HCT116 (cell line): ENCODE measurements around the gene RAP1B. TPM values are rescaled to one million over a fixed set of nuclear protein-coding genes. Genes with fewer than 3 reads are reported as not detected.

Experiments used
- ATAC-seq: fragments of 200-7000 bp; cut with Tn5 transposase; 2 replicates; pipeline ENCODE4 v1.9.1; 2020; ENCODE audit warnings: mild to moderate bottlenecking, moderate library complexity
- BruUV-seq: library from RNA; stranded (reverse); fragments of 400-500 nt; replicated peaks from 2 replicates; lab custom pipeline; 2021; lab: Mats Ljungman, UMichigan
- CTCF ChIA-PET: fragments of 300-600 bp; sonication (Branson Sonifier 250); formaldehyde crosslinking; loops from one replicate; lab custom pipeline; 2021; ENCODE audit warnings: antibody characterized with exemption; lab: Charles Lee
- POLR2A ChIA-PET: fragments of 300-600, 350-600 bp; sonication (Branson Sonifier 250); formaldehyde crosslinking; loops from one replicate; lab custom pipeline; 2021; ENCODE audit warnings: antibody characterized with exemption; lab: Charles Lee
- RAD21 ChIA-PET, 2 experiments: fragments of 300-600 bp; sonication (Branson Sonifier 250); formaldehyde crosslinking; loops; one replicate each; lab custom pipeline; 2023; ENCODE audit warnings: low total read pairs in 2 of 2; ENCODE audit not compliant: uncharacterized antibody in 2 of 2, unreplicated experiment in 2 of 2, low non-redundant PET in 1 of 2; lab: Charles Lee
- DNase-seq: peaks from one replicate; pipeline ENCODE4 v3.0.0-alpha.2; 2010; ENCODE audit warnings: low read depth, low spot score
- H2AFZ ChIP-seq: fragments of 200-600 bp; shearing (Covaris generic), sonication (generic); 2 replicates; pipeline ENCODE4 v1.6.1; 2017; ENCODE audit warnings: low read depth, mixed run types, mixed read lengths, antibody characterized with exemption, low read length; ENCODE audit not compliant: poor library complexity, severe bottlenecking
- H3K27ac ChIP-seq: 2 replicates; pipeline ENCODE4 v1.5.1; 2012; ENCODE audit warnings: low read depth, low read length
- H3K27me3 ChIP-seq: fragments of 200-600 bp; sonication (generic); 2 replicates; pipeline ENCODE4 v1.6.1; 2016; ENCODE audit warnings: mixed run types, low read length, mixed read lengths; ENCODE audit not compliant: insufficient read depth
- H3K36me3 ChIP-seq, 2 experiments: fragments of 200-500 bp in 1 of 2; fragments of 200-600 bp in 1 of 2; sonication (Bioruptor generic) in 1 of 2; sonication (generic) in 1 of 2; 2 replicates each; pipeline versions ENCODE4 v1.5.1 to v1.6.1; 2014 to 2016; ENCODE audit warnings: low read length in 2 of 2, inconsistent platforms in 1 of 2, mixed read lengths in 1 of 2, mixed run types in 1 of 2; ENCODE audit not compliant: insufficient read depth in 2 of 2, control insufficient read depth in 1 of 2
- H3K4me1 ChIP-seq, 2 experiments: fragments of 200-600 bp in 1 of 2; sonication (generic) in 1 of 2; 2 replicates each; pipeline versions ENCODE4 v1.5.1 to v1.6.1; 2012 to 2017; ENCODE audit warnings: low read length in 2 of 2, inconsistent platforms in 1 of 2, mild to moderate bottlenecking in 1 of 2, mixed read lengths in 1 of 2, mixed run types in 1 of 2, moderate library complexity in 1 of 2; ENCODE audit not compliant: insufficient read depth in 2 of 2, control insufficient read depth in 1 of 2
- H3K4me2 ChIP-seq: fragments of 200-600 bp; sonication (generic); 2 replicates; pipeline ENCODE4 v1.6.1; 2017; ENCODE audit warnings: mixed run types, low read length, mixed read lengths
- H3K4me3 ChIP-seq, 2 experiments: fragments of 200-600 bp in 1 of 2; sonication (generic) in 1 of 2; replicated peaks in 1 of 2; 2 replicates each; pipeline ENCODE4 v1.5.1; 2011 to 2016; ENCODE audit warnings: low read length in 2 of 2, control low read depth in 1 of 2, low read depth in 1 of 2, mild to moderate bottlenecking in 1 of 2, mixed read lengths in 1 of 2, mixed run types in 1 of 2
- H3K79me2 ChIP-seq: fragments of 200-600 bp; sonication (generic); 2 replicates; pipeline ENCODE4 v1.6.1; 2017; ENCODE audit warnings: mild to moderate bottlenecking, mixed run types, low read length, moderate library complexity, mixed read lengths; ENCODE audit not compliant: insufficient read depth
- H3K9ac ChIP-seq: fragments of 200-600 bp; sonication (generic); 2 replicates; pipeline ENCODE4 v1.6.1; 2016; ENCODE audit warnings: low read length, mixed read lengths
- H3K9me2 ChIP-seq: fragments of 200-600 bp; sonication (generic), shearing (Covaris generic); 2 replicates; pipeline ENCODE4 v1.6.1; 2017; ENCODE audit warnings: mixed run types, mild to moderate bottlenecking, moderate library complexity; ENCODE audit not compliant: insufficient read depth
- H3K9me3 ChIP-seq, 2 experiments: fragments of 200-500 bp in 1 of 2; fragments of 200-600 bp in 1 of 2; sonication (Bioruptor generic) in 1 of 2; sonication (generic) in 1 of 2; 2 replicates each; pipeline ENCODE4 v1.6.1; 2014 to 2017; ENCODE audit warnings: low read length in 2 of 2, mixed read lengths in 2 of 2, inconsistent platforms in 1 of 2, low read depth in 1 of 2, mild to moderate bottlenecking in 1 of 2, mixed run types in 1 of 2, moderate library complexity in 1 of 2; ENCODE audit not compliant: control insufficient read depth in 1 of 2, insufficient read depth in 1 of 2
- H4K20me1 ChIP-seq: fragments of 200-600 bp; sonication (generic), shearing (Covaris generic); 2 replicates; pipeline ENCODE4 v1.6.1; 2017; ENCODE audit warnings: mixed run types, mild to moderate bottlenecking, moderate library complexity; ENCODE audit not compliant: insufficient read depth
- ATF3 ChIP-seq: IDR thresholded peaks from 2 replicates; pipeline ENCODE4 v1.6.1; 2012
- CBX3 ChIP-seq: IDR thresholded peaks from 2 replicates; pipeline ENCODE4 v1.6.1; 2012; ENCODE audit warnings: low read depth
- CTCF ChIP-seq, 3 experiments: fragments of 200-600 bp in 1 of 3; sonication (generic) in 1 of 3; IDR thresholded peaks in 2 of 3; conservative IDR thresholded peaks in 1 of 3; 2 replicates each; pipeline ENCODE4 v1.5.1; 2012 to 2017; ENCODE audit warnings: low read depth in 2 of 3, low read length in 2 of 3, antibody characterized with exemption in 1 of 3, borderline replicate concordance in 1 of 3, control low read depth in 1 of 3, mild to moderate bottlenecking in 1 of 3, mixed read lengths in 1 of 3, mixed run types in 1 of 3, moderate library complexity in 1 of 3; ENCODE audit not compliant: insufficient read depth in 1 of 3
- EGR1 ChIP-seq: IDR thresholded peaks from 2 replicates; pipeline ENCODE4 v1.6.1; 2012; ENCODE audit warnings: low read depth
- EZH2 ChIP-seq: fragments of 200-600 bp; sonication (generic); IDR thresholded peaks from 2 replicates; pipeline ENCODE4 v1.6.1; 2017; ENCODE audit warnings: antibody characterized with exemption, mixed run types
- EZH2phosphoT487 ChIP-seq: fragments of 200-600 bp; IDR thresholded peaks from 2 replicates; pipeline ENCODE4 v1.6.1; 2018; ENCODE audit warnings: antibody characterized with exemption, borderline replicate concordance
- FOSL1 ChIP-seq: IDR thresholded peaks from 2 replicates; pipeline ENCODE4 v1.6.1; 2012; ENCODE audit warnings: low read depth
- MAX ChIP-seq: IDR thresholded peaks from 2 replicates; pipeline ENCODE4 v1.6.1; 2012
- POLR2AphosphoS5 ChIP-seq: IDR thresholded peaks from 2 replicates; pipeline ENCODE4 v1.6.1; 2011; ENCODE audit warnings: mild to moderate bottlenecking, low read depth, low read length, moderate library complexity
- RAD21 ChIP-seq: IDR thresholded peaks from 2 replicates; pipeline ENCODE4 v1.6.1; 2012; ENCODE audit warnings: low read depth, mild to moderate bottlenecking
- REST ChIP-seq: IDR thresholded peaks from 2 replicates; pipeline ENCODE4 v1.6.1; 2012; ENCODE audit warnings: low read depth
- SIN3A ChIP-seq: IDR thresholded peaks from 2 replicates; pipeline ENCODE4 v1.6.1; 2012; ENCODE audit warnings: low read depth
- SRF ChIP-seq: IDR thresholded peaks from 2 replicates; pipeline ENCODE4 v1.6.1; 2012; ENCODE audit warnings: low read depth
- TCF7L2 ChIP-seq: IDR thresholded peaks from 2 replicates; pipeline ENCODE4 v1.7.0; 2011; ENCODE audit warnings: borderline replicate concordance, inconsistent platforms; ENCODE audit not compliant: insufficient read depth, insufficient read length; ENCODE audit errors: extremely low read depth
- YY1 ChIP-seq: IDR thresholded peaks from 2 replicates; pipeline ENCODE4 v1.6.1; 2011; ENCODE audit warnings: low read length, low read depth, moderate library complexity, mild to moderate bottlenecking; ENCODE audit not compliant: insufficient replicate concordance; ENCODE audit errors: extremely low read depth
- ZNF274 ChIP-seq: fragments of 200-500 bp; sonication (Bioruptor generic); IDR thresholded peaks from 2 replicates; pipeline ENCODE4 v1.6.1; 2014; ENCODE audit warnings: mild to moderate bottlenecking, low read depth, low read length, inconsistent platforms
- intact Hi-C: fragments of 100-400 bp; cut with micrococcal nuclease; formaldehyde crosslinking; loops from 2 replicates; pipeline ENCODE4 v1.10.0; 2022
- total RNA-seq: library from RNA; stranded (reverse); gene quantifications from one replicate; pipeline ENCODE4 v1.2.1, GENCODE V29; 2021; ENCODE audit not compliant: unreplicated experiment

The RAP1B gene
- total RNA-seq, 1 experiment from 2014 or later, result 79.2 TPM

- TF ChIP-seq REST (no peak), ZNF274 (no peak), POLR2AphosphoS5 (no peak), SIN3A (no peak), EZH2phosphoT487 (no peak), TCF7L2 (no peak), CBX3 (no peak)
Measured at GRCh38 chr12:68587448-68587873, 23.2 kb upstream of the RAP1B start (continued).

GRCh38 chr12:68589194-68589593, 21.5 kb upstream of the RAP1B start:
- BruUV-seq, result no TSS peak
- Histone ChIP-seq H3K4me3 (no peak overlapping the region), H3K36me3 (no peaks in the 10 kb centered on the region), H3K27ac (no peak overlapping the region), H3K27me3 (no peaks in the 10 kb centered on the region), H3K4me1 (peaks cover 7 to 22% of the 10 kb centered on the region in 2 experiments), H3K9me2 (no peaks in the 10 kb centered on the region), H3K9me3 (peaks cover 0 to 7% of the 10 kb centered on the region in 2 experiments; a peak in 1 of 4 replicates), H3K9ac (no peak overlapping the region), H3K4me2 (no peak overlapping the region), H3K79me2 (no peaks in the 10 kb centered on the region), H4K20me1 (no peaks in the 10 kb centered on the region), H2AFZ (no peak overlapping the region)
- ATAC-seq (no peak), DNase-seq (no peak)
- CTCF ChIA-PET, result no interaction called here
- POLR2A ChIA-PET, result no interaction called here
- intact Hi-C loops, result no loop called here
- RAD21 ChIA-PET, result no interaction called here
- TF ChIP-seq ATF3 (no peak), REST (no peak), RAD21 (no peak), CBX3 (no peak), POLR2AphosphoS5 (no peak), YY1 (no peak), EGR1 (no peak), FOSL1 (no peak), CTCF (IDR thresholded peaks at IDR 0.05 in 2 of 3, conservative IDR thresholded peaks at IDR 0.05 in 1 of 3; ENCODE audit: borderline replicate concordance in 1 of 3, insufficient read depth in 1 of 3, low read depth in 2 of 3, low read length in 2 of 3) (no peak), EZH2 (no peak), SRF (no peak), MAX (no peak)
